HepG2 (cell line): Measurements from ENCODE around the gene ODC1. TPM values are rescaled to one million over a fixed set of nuclear protein-coding genes. Genes with fewer than 3 reads are reported as not detected.

ENCODE experiments used
- ATAC-seq: fragments of 200-7000 bp; cut with Tn5 transposase; 3 replicates; pipeline ENCODE4 v1.9.1; 2020; ENCODE audit warnings: mild to moderate bottlenecking, moderate library complexity
- BruUV-seq: library from RNA; stranded (reverse); fragments of 400-500 nt; replicated peaks from 2 replicates; lab custom pipeline; 2021; lab: Mats Ljungman, UMichigan
- CTCF ChIA-PET: fragments of 300-600 bp; formaldehyde crosslinking; extraction: SDS; loops from one replicate; lab custom pipeline; 2021; ENCODE audit warnings: low total read pairs, inconsistent platforms, low intra/inter-chr PET ratio; lab: Yijun Ruan, JAX
- POLR2A ChIA-PET: fragments of 350-600 bp; sonication (Branson Sonifier 250); formaldehyde crosslinking; loops from one replicate; lab custom pipeline; 2020; ENCODE audit warnings: antibody characterized with exemption, inconsistent platforms; lab: Yijun Ruan, JAX
- DNase-seq: peaks from one replicate; pipeline ENCODE4 v3.0.0-alpha.2; 2015; ENCODE audit warnings: low spot score
- FAIRE-seq: peaks from 3 replicates; lab custom pipeline; 2011; peaks lifted over from hg19 to GRCh38; lab: Jason Lieb, UNC
- H2AFZ ChIP-seq: one replicate; pipeline ENCODE4 v1.6.1; 2011; ENCODE audit warnings: low read length, inconsistent platforms
- H3K27ac ChIP-seq: fragments of 300-600 bp; 3 replicates; pipeline ENCODE4 v1.8.0; 2011; ENCODE audit warnings: mixed run types, mild to moderate bottlenecking, mixed read lengths, low read length, inconsistent platforms; ENCODE audit not compliant: insufficient read depth; ENCODE audit errors: extremely low read length
- H3K27me3 ChIP-seq, 2 experiments: fragments of 200-600 bp in 1 of 2; 2 replicates in 1 of 2; 3 replicates in 1 of 2; pipeline versions ENCODE4 v1.6.0 to v1.8.0; 2011; ENCODE audit warnings: low read length in 2 of 2, mild to moderate bottlenecking in 2 of 2, moderate library complexity in 2 of 2, inconsistent platforms in 1 of 2; ENCODE audit not compliant: insufficient read depth in 2 of 2, control insufficient read depth in 1 of 2
- H3K36me3 ChIP-seq, 2 experiments: fragments of 200-600 bp in 1 of 2; replicated peaks in 1 of 2; 2 replicates in 1 of 2; 3 replicates in 1 of 2; pipeline versions ENCODE4 v1.5.1 to v1.8.0; 2011; ENCODE audit warnings: low read length in 2 of 2, inconsistent platforms in 1 of 2; ENCODE audit not compliant: insufficient read depth in 2 of 2, control insufficient read depth in 1 of 2
- H3K4me1 ChIP-seq: 2 replicates; pipeline ENCODE4 v1.5.1; 2012; ENCODE audit warnings: low read length, inconsistent platforms; ENCODE audit not compliant: insufficient read depth
- H3K4me2 ChIP-seq: 2 replicates; pipeline ENCODE4 v1.6.0; 2011; ENCODE audit warnings: low read depth, low read length, inconsistent platforms
- H3K4me3 ChIP-seq, 3 experiments: fragments of 200-600 bp in 1 of 3; sonication (generic), shearing (Covaris generic) in 1 of 3; replicated peaks in 1 of 3; 2 replicates each; pipeline ENCODE4 v1.5.1; 2011 to 2016; ENCODE audit warnings: low read length in 3 of 3, inconsistent platforms in 2 of 3, low read depth in 2 of 3, mild to moderate bottlenecking in 2 of 3, control low read depth in 1 of 3, mixed read lengths in 1 of 3; ENCODE audit not compliant: insufficient read depth in 1 of 3
- H3K79me2 ChIP-seq: one replicate; pipeline ENCODE4 v1.6.1; 2011; ENCODE audit warnings: low read length, inconsistent platforms; ENCODE audit not compliant: insufficient read depth
- H3K9ac ChIP-seq: 2 replicates; pipeline ENCODE4 v1.6.0; 2011; ENCODE audit warnings: mild to moderate bottlenecking, low read depth, low read length, inconsistent platforms; ENCODE audit not compliant: insufficient read depth
- H3K9me3 ChIP-seq: 2 replicates; pipeline ENCODE4 v1.5.1; 2012; ENCODE audit warnings: mild to moderate bottlenecking, low read length
- H4K20me1 ChIP-seq: 2 replicates; pipeline ENCODE4 v1.6.0; 2011; ENCODE audit warnings: inconsistent platforms, mild to moderate bottlenecking, low read length, moderate library complexity; ENCODE audit not compliant: insufficient read depth
- AGO2 ChIP-seq: fragments of 200-400 bp; formaldehyde crosslinking; optimal IDR thresholded peaks from 2 replicates; pipeline ENCODE3; 2017; ENCODE audit warnings: mild to moderate bottlenecking, low read depth, low read length, moderate library complexity
- ATF7 ChIP-seq, 2 experiments: fragments of 450-650 bp in 1 of 2; sonication (generic) in 1 of 2; formaldehyde crosslinking in 1 of 2; IDR thresholded peaks; 2 replicates each; pipeline versions ENCODE4 v1.4.0 to v1.6.1; 2016 to 2020; ENCODE audit warnings: antibody characterized with exemption in 1 of 2, mild to moderate bottlenecking in 1 of 2, missing genetic modification reagents in 1 of 2
- HNRNPK ChIP-seq: fragments of 200-400 bp; formaldehyde crosslinking; IDR thresholded peaks from 2 replicates; pipeline ENCODE4 v1.6.1; 2018; ENCODE audit warnings: low read length, low read depth, moderate library complexity, mild to moderate bottlenecking; ENCODE audit not compliant: poor library complexity, severe bottlenecking
- MXD1 ChIP-seq: sonication (generic); formaldehyde crosslinking; IDR thresholded peaks from 2 replicates; pipeline ENCODE4 v1.4.0; 2020; ENCODE audit warnings: mild to moderate bottlenecking, missing genetic modification reagents
- NFKB2 ChIP-seq: sonication (generic); formaldehyde crosslinking; IDR thresholded peaks from 2 replicates; pipeline ENCODE4 v1.4.0; 2020; ENCODE audit warnings: missing genetic modification reagents, borderline replicate concordance
- ZNF546 ChIP-seq: sonication (generic); formaldehyde crosslinking; conservative IDR thresholded peaks from 2 replicates; pipeline ENCODE4 v1.8.1; 2023; ENCODE audit warnings: mild to moderate bottlenecking, missing genetic modification reagents
- ZNF883 ChIP-seq: sonication (generic); formaldehyde crosslinking; IDR thresholded peaks from 2 replicates; pipeline ENCODE4 v1.5.1; 2020; ENCODE audit warnings: mild to moderate bottlenecking, missing genetic modification reagents; ENCODE audit errors: not compliant biosample characterization
- WGBS: methylation state at CpG from one replicate; pipeline ENCODE4 v1.1.6; 2017; ENCODE audit warnings: low lambda C conversion rate; 5-methylcytosine and 5-hydroxymethylcytosine counted together
- in situ Hi-C: cut with HindIII; loops from 2 replicates; pipeline ENCODE4 v1.10.0; 2017; ENCODE audit warnings: low pct_unique_long_range_greater_than_20kb; ENCODE audit not compliant: extremely low pct_ligation_motif_present
- intact Hi-C: fragments of 100-400 bp; cut with micrococcal nuclease; formaldehyde crosslinking; loops from one replicate; pipeline ENCODE4 v1.10.0; 2022; ENCODE audit not compliant: unreplicated experiment
- polyA plus RNA-seq, 8 experiments: library from polyadenylated mRNA; depleted of rRNA in 3 of 8; stranded (reverse) in 7 of 8; unstranded in 1 of 8; fragments of >200 nt; fragmentation: Illumina TruSeq in 4 of 8; extraction: Trizol in 4 of 8; gene quantifications; 2 replicates each; pipeline versions ENCODE4 v1.2.1 to v1.2.3, GENCODE V29; 2011 to 2016; ENCODE audit warnings: low read depth in 4 of 8, missing spikeins in 1 of 8, mixed read lengths in 1 of 8; ENCODE audit not compliant: insufficient read depth in 1 of 8
- total RNA-seq, 5 experiments: library from RNA; depleted of rRNA; stranded (reverse); fragments of >200 nt; fragmentation: Illumina TruSeq; extraction: Trizol; gene quantifications; 2 replicates each; pipeline ENCODE4 v1.2.3, GENCODE V29; 2016; ENCODE audit warnings: low read depth in 1 of 5
- TF ChIP-seq, protein P1 (sequence below): sonication (generic); formaldehyde crosslinking; IDR thresholded peaks from 2 replicates; pipeline ENCODE4 v1.8.0; 2022; ENCODE audit warnings: low read depth, missing genetic modification reagents
- TF ChIP-seq, protein P2 (sequence below): sonication (generic); formaldehyde crosslinking; IDR thresholded peaks from 2 replicates; pipeline ENCODE4 v1.4.0; 2020; ENCODE audit warnings: mild to moderate bottlenecking, missing genetic modification reagents, borderline replicate concordance

Gene ODC1
- total and polyA plus RNA-seq, 2 of the 13 experiments (the other 11 are each of a cell fraction or from before 2014, with no cell fraction given) = 142 to 371 TPM

DNA sequence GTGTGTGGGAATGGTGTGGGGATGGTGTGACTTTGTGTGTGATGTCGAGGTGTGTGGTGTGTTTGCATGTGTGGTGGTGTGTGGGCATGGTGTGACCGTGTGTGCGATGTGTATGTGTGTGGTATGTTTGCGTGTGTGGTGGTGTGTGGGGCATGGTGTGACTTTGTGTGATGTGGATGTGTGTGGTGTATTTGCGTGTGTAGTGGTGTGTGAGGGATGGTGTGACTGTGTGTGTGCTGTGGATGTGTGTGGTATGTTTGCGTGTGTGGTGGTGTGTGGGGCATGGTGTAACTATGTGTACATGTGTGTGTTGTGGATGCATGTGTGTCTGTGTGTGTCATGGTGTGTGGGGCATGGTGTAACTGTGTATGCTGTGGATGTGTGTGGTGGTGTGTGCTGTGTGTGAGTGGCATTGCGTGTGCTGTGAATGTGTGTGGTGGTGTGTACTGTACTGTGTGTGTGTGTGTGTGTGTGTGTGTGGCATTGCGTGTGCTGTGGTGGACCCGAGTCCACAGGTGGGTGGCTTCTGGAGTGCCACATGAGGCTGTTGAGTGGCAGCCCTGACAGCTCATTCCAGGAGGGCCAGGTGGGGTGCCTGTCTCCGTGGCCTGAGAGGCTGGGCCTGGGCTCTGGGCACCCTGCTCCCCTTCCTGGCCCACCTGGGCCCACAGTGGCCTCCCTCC lies 14.7 kb downstream of the ODC1 start (continued):
- TF ChIP-seq, protein P1, sequence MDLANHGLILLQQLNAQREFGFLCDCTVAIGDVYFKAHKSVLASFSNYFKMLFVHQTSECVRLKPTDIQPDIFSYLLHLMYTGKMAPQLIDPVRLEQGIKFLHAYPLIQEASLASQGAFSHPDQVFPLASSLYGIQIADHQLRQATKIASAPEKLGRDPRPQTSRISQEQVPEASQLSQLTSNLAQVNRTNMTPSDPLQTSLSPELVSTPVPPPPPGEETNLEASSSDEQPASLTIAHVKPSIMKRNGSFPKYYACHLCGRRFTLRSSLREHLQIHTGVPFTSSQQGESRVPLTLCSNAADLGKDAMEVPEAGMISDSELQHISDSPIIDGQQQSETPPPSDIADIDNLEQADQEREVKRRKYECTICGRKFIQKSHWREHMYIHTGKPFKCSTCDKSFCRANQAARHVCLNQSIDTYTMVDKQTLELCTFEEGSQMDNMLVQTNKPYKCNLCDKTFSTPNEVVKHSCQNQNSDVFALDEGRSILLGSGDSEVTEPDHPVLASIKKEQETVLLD = no peak

- Histone ChIP-seq H3K4me3 (peak overlapping the region; percentile 24 to 57 (median 31); a peak in 4 of 6 replicates), H4K20me1 (no peaks in the 10 kb centered on the region)
- TF ChIP-seq MXD1 (CRISPR knock-in tag) (no peak), AGO2 (peak; percentile 52), HNRNPK (peak; percentile 11), NFKB2 (CRISPR knock-in tag) (no peak), ZNF546 (CRISPR knock-in tag) (no peak), ZNF883 (CRISPR knock-in tag) (no peak), ATF7 (IDR thresholded peaks at IDR 0.05) (no peak), ATF7 (CRISPR knock-in tag; IDR thresholded peaks at IDR 0.05) (no peak)
- TF ChIP-seq, protein P2, sequence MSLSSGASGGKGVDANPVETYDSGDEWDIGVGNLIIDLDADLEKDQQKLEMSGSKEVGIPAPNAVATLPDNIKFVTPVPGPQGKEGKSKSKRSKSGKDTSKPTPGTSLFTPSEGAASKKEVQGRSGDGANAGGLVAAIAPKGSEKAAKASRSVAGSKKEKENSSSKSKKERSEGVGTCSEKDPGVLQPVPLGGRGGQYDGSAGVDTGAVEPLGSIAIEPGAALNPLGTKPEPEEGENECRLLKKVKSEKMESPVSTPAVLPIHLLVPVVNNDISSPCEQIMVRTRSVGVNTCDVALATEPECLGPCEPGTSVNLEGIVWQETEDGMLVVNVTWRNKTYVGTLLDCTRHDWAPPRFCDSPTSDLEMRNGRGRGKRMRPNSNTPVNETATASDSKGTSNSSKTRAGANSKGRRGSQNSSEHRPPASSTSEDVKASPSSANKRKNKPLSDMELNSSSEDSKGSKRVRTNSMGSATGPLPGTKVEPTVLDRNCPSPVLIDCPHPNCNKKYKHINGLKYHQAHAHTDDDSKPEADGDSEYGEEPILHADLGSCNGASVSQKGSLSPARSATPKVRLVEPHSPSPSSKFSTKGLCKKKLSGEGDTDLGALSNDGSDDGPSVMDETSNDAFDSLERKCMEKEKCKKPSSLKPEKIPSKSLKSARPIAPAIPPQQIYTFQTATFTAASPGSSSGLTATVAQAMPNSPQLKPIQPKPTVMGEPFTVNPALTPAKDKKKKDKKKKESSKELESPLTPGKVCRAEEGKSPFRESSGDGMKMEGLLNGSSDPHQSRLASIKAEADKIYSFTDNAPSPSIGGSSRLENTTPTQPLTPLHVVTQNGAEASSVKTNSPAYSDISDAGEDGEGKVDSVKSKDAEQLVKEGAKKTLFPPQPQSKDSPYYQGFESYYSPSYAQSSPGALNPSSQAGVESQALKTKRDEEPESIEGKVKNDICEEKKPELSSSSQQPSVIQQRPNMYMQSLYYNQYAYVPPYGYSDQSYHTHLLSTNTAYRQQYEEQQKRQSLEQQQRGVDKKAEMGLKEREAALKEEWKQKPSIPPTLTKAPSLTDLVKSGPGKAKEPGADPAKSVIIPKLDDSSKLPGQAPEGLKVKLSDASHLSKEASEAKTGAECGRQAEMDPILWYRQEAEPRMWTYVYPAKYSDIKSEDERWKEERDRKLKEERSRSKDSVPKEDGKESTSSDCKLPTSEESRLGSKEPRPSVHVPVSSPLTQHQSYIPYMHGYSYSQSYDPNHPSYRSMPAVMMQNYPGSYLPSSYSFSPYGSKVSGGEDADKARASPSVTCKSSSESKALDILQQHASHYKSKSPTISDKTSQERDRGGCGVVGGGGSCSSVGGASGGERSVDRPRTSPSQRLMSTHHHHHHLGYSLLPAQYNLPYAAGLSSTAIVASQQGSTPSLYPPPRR (CRISPR knock-in tag) = no peak
These were observed 15.6 kb downstream of the ODC1 start for GRCh38 chr2:10432311-10433181.

More at GRCh38 chr2:10432311-10433181, 15.6 kb downstream of the ODC1 start:
- no peaks in the 10 kb centered on the region for H3K36me3 ChIP-seq
- ATAC-seq = peak; percentile 30
- H3K4me2 ChIP-seq = peak overlapping the region; percentile 67
- peaks cover 47% of the 10 kb centered on the region for H3K4me1 ChIP-seq
- 10% methylated on average over 39 of the region's 49 CpGs for WGBS
- H3K9me3 ChIP-seq = no peaks in the 10 kb centered on the region
- POLR2A ChIA-PET = interaction anchor here (1.1 to 1.7 kb wide), 3 partner anchors 17 to 193 kb away, joined by 3 to 7 read pairs (median 3); partner anchors contain the start of gene HPCAL1
- no peak overlapping the region for H2AFZ ChIP-seq
- in situ Hi-C loops = loop anchor here (25.0 kb wide), 1 partner anchor 620 kb away; no protein-coding TSS in a partner anchor
- no TSS peak for BruUV-seq
- H3K79me2 ChIP-seq = no peaks in the 10 kb centered on the region
- CTCF ChIA-PET = no interaction called here
- FAIRE-seq = no peak
- intact Hi-C loops = no loop called here
- no peak overlapping the region for H3K27ac ChIP-seq
- DNase-seq = no peak
- H3K9ac ChIP-seq = no peak overlapping the region; the same call in 1 of the 2 replicates
- peaks cover 10 to 49% of the 10 kb centered on the region in 2 experiments for H3K27me3 ChIP-seq
